ENCODE measurements around the gene ZNF644. TPM values are rescaled to one million over a fixed set of nuclear protein-coding genes. Genes with fewer than 3 reads are reported as not detected.

Gene ZNF644
- total RNA-seq, 1 experiment from 2014 or later = 55.9 TPM

DNA sequence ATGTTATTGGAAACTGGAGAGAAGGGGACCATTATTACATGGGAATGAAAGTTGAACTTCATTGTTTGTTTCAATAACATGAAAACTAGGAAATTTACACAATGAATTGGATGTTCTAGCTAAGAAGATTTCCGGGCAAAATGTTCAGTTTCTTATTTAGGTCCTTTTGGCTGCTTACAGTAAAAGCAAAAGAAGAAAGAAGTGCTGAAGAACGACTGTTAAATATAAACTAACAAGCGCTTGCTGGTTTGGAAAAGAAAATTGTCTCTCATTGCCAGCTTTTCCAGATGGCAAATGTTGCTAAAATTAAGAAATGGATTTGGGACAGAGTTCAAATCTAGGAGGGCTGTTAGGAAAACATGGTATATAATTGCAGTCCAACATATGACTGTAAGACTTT, 139.6 kb downstream of the ZNF644 start:
- Histone ChIP-seq H3K79me2 (ENCODE audit: insufficient read depth, low read length) (no peaks in the 10 kb centered on the region), H2AFZ (ENCODE audit: low read depth, low read length, poor library complexity, severe bottlenecking) (no peak overlapping the region), H3K4me1 (ENCODE audit: control insufficient read depth in 1 of 2, insufficient read depth in 2 of 2, low read length in 2 of 2) (no peaks in the 10 kb centered on the region), H3K9ac (ENCODE audit: low read length) (no peak overlapping the region), H4K20me1 (ENCODE audit: insufficient read depth) (no peaks in the 10 kb centered on the region), H3K9me3 (ENCODE audit: control insufficient read depth in 1 of 2, insufficient read depth in 1 of 2, low read depth in 1 of 2, low read length in 2 of 2) (peaks cover 14 to 15% of the 10 kb centered on the region in 2 experiments; a peak in 3 of 4 replicates), H3K4me3 (replicated peaks in 1 of 2; ENCODE audit: low read depth in 1 of 2, low read length in 2 of 2) (no peak overlapping the region), H3K4me2 (ENCODE audit: low read length) (no peak overlapping the region), H3K27ac (ENCODE audit: low read depth, low read length) (no peak overlapping the region), H3K36me3 (ENCODE audit: control insufficient read depth in 1 of 2, insufficient read depth in 2 of 2, low read length in 2 of 2) (no peaks in the 10 kb centered on the region), H3K27me3 (ENCODE audit: insufficient read depth, low read length) (no peaks in the 10 kb centered on the region), H3K9me2 (ENCODE audit: insufficient read depth) (no peaks in the 10 kb centered on the region)
- POLR2A ChIA-PET = no interaction called here
- CTCF ChIA-PET = no interaction called here
- no peak for DNase-seq (ENCODE audit: low read depth, low spot score)
- RAD21 ChIA-PET (ENCODE audit: low non-redundant PET in 1 of 2, low total read pairs in 2 of 2, uncharacterized antibody in 2 of 2, unreplicated experiment in 2 of 2) = no interaction called here
- no peak for ATAC-seq
- no TSS peak for BruUV-seq (replicated peaks)
- no peak for TF ChIP-seq JUND (IDR thresholded peaks at IDR 0.05)
- TF ChIP-seq SRF (IDR thresholded peaks at IDR 0.05; ENCODE audit: low read depth) = no peak
- no peak for TF ChIP-seq SP1 (IDR thresholded peaks at IDR 0.05; ENCODE audit: low read depth)
- TF ChIP-seq YY1 (IDR thresholded peaks at IDR 0.05; ENCODE audit: extremely low read depth, insufficient replicate concordance, low read depth, low read length) = no peak
- TF ChIP-seq EZH2phosphoT487 (IDR thresholded peaks at IDR 0.05; ENCODE audit: borderline replicate concordance) = no peak
- no peak for TF ChIP-seq EZH2 (IDR thresholded peaks at IDR 0.05)
- intact Hi-C loops (cut with micrococcal nuclease) = no loop called here

DNA sequence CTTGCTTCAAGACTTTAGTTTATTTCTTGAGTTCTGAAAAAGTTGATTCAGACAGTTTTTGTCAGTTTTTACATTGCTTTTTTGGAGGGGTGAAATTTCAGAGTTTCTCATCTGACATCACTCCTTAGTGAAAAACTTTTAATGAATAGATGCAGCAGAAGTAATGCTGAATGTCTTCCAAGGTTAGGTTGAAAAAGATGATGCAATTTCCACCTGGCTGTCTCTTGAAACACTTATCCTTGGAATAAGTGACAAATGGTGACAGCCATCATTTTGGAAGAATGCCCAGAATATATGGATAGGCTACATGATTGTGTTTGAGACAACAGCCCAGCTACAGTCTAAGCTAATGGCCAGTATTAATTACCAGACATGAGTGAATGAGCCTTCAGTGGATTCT, 140.8 kb downstream of the ZNF644 start:
- H3K4me3 ChIP-seq (replicated peaks in 1 of 2; ENCODE audit: low read depth in 1 of 2, low read length in 2 of 2) = no peak overlapping the region
- ChIA-PET RAD21 (ENCODE audit: low non-redundant PET in 1 of 2, low total read pairs in 2 of 2, uncharacterized antibody in 2 of 2, unreplicated experiment in 2 of 2) (no interaction called here), CTCF (no interaction called here), POLR2A (no interaction called here)
- intact Hi-C loops (cut with micrococcal nuclease) = no loop called here
- no peak overlapping the region for H3K27ac ChIP-seq (ENCODE audit: low read depth, low read length)
- H3K9ac ChIP-seq (ENCODE audit: low read length) = no peak overlapping the region
- ATAC-seq (no peak), DNase-seq (ENCODE audit: low read depth, low spot score) (no peak)
- H3K4me1 ChIP-seq (ENCODE audit: control insufficient read depth in 1 of 2, insufficient read depth in 2 of 2, low read length in 2 of 2) = no peaks in the 10 kb centered on the region
- no peaks in the 10 kb centered on the region for H4K20me1 ChIP-seq (ENCODE audit: insufficient read depth)
- no TSS peak for BruUV-seq (replicated peaks)
- no peak overlapping the region for H3K4me2 ChIP-seq (ENCODE audit: low read length)
- no peaks in the 10 kb centered on the region for H3K79me2 ChIP-seq (ENCODE audit: insufficient read depth, low read length)
- peaks cover 14 to 15% of the 10 kb centered on the region in 2 experiments; a peak in 3 of 4 replicates for H3K9me3 ChIP-seq (ENCODE audit: control insufficient read depth in 1 of 2, insufficient read depth in 1 of 2, low read depth in 1 of 2, low read length in 2 of 2)
- H3K36me3 ChIP-seq (ENCODE audit: control insufficient read depth in 1 of 2, insufficient read depth in 2 of 2, low read length in 2 of 2) = no peaks in the 10 kb centered on the region
- H3K27me3 ChIP-seq (ENCODE audit: insufficient read depth, low read length) = no peaks in the 10 kb centered on the region
- H3K9me2 ChIP-seq (ENCODE audit: insufficient read depth) = no peaks in the 10 kb centered on the region
- no peak overlapping the region for H2AFZ ChIP-seq (ENCODE audit: low read depth, low read length, poor library complexity, severe bottlenecking)
- no peak for TF ChIP-seq RAD21 (IDR thresholded peaks at IDR 0.05; ENCODE audit: low read depth)
- TF ChIP-seq POLR2A (IDR thresholded peaks at IDR 0.05; ENCODE audit: borderline replicate concordance, extremely low read depth, insufficient read depth, insufficient read length) = no peak
- TF ChIP-seq SP1 (IDR thresholded peaks at IDR 0.05; ENCODE audit: low read depth) = no peak
- TF ChIP-seq JUND (IDR thresholded peaks at IDR 0.05) = no peak
- TF ChIP-seq EGR1 (IDR thresholded peaks at IDR 0.05; ENCODE audit: low read depth) = no peak
- TF ChIP-seq CEBPB (IDR thresholded peaks at IDR 0.05; ENCODE audit: low read depth) = no peak
- no peak for TF ChIP-seq ZFX (IDR thresholded peaks at IDR 0.05)
- TF ChIP-seq FOSL1 (IDR thresholded peaks at IDR 0.05; ENCODE audit: low read depth) = no peak
- no peak for TF ChIP-seq EZH2 (IDR thresholded peaks at IDR 0.05)
- TF ChIP-seq EZH2phosphoT487 (IDR thresholded peaks at IDR 0.05; ENCODE audit: borderline replicate concordance) = no peak
- TF ChIP-seq, protein P1, sequence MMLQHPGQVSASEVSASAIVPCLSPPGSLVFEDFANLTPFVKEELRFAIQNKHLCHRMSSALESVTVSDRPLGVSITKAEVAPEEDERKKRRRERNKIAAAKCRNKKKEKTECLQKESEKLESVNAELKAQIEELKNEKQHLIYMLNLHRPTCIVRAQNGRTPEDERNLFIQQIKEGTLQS (IDR thresholded peaks at IDR 0.05) = no peak
- TF ChIP-seq CBX3 (IDR thresholded peaks at IDR 0.05; ENCODE audit: low read depth) = no peak
- TF ChIP-seq SRF (IDR thresholded peaks at IDR 0.05; ENCODE audit: low read depth) = no peak
- TF ChIP-seq ELF1 (IDR thresholded peaks at IDR 0.05; ENCODE audit: borderline replicate concordance, low read depth) = no peak
- no peak for TF ChIP-seq ZNF274 (IDR thresholded peaks at IDR 0.05; ENCODE audit: low read depth, low read length)
- TF ChIP-seq, protein P2, sequence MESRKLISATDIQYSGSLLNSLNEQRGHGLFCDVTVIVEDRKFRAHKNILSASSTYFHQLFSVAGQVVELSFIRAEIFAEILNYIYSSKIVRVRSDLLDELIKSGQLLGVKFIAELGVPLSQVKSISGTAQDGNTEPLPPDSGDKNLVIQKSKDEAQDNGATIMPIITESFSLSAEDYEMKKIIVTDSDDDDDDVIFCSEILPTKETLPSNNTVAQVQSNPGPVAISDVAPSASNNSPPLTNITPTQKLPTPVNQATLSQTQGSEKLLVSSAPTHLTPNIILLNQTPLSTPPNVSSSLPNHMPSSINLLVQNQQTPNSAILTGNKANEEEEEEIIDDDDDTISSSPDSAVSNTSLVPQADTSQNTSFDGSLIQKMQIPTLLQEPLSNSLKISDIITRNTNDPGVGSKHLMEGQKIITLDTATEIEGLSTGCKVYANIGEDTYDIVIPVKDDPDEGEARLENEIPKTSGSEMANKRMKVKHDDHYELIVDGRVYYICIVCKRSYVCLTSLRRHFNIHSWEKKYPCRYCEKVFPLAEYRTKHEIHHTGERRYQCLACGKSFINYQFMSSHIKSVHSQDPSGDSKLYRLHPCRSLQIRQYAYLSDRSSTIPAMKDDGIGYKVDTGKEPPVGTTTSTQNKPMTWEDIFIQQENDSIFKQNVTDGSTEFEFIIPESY (IDR thresholded peaks at IDR 0.05; ENCODE audit: extremely low read depth, insufficient replicate concordance, low read length) = no peak
- no peak for TF ChIP-seq SIN3A (IDR thresholded peaks at IDR 0.05; ENCODE audit: low read depth)
